Loucy (cell line): ENCODE measurements around the gene ACTR10.

Source experiments
- EZH2phosphoT487 ChIP-seq: fragments of 200-600 bp; IDR thresholded peaks from 2 replicates; pipeline ENCODE4 v1.6.1; 2018; ENCODE audit warnings: antibody characterized with exemption, mild to moderate bottlenecking, moderate library complexity, borderline replicate concordance
- TF ChIP-seq, protein P1 (sequence below): fragments of 200-600 bp; sonication (generic); conservative IDR thresholded peaks from 2 replicates; pipeline ENCODE4 v1.5.1; 2014; ENCODE audit warnings: mild to moderate bottlenecking, antibody characterized with exemption, low read length

GRCh38 chr14:58196198-58196597 lies 3.8 kb upstream of the ACTR10 start:
- TF ChIP-seq, protein P1, sequence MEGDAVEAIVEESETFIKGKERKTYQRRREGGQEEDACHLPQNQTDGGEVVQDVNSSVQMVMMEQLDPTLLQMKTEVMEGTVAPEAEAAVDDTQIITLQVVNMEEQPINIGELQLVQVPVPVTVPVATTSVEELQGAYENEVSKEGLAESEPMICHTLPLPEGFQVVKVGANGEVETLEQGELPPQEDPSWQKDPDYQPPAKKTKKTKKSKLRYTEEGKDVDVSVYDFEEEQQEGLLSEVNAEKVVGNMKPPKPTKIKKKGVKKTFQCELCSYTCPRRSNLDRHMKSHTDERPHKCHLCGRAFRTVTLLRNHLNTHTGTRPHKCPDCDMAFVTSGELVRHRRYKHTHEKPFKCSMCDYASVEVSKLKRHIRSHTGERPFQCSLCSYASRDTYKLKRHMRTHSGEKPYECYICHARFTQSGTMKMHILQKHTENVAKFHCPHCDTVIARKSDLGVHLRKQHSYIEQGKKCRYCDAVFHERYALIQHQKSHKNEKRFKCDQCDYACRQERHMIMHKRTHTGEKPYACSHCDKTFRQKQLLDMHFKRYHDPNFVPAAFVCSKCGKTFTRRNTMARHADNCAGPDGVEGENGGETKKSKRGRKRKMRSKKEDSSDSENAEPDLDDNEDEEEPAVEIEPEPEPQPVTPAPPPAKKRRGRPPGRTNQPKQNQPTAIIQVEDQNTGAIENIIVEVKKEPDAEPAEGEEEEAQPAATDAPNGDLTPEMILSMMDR: no peak
- no peak for TF ChIP-seq EZH2phosphoT487
